GM18861 (cell line): Measurements from ENCODE around the gene RSL24D1.
"Not testable (repeated sequence)": the region's sequence is repeated elsewhere in the genome, so short reads cannot be mapped to it uniquely, and the experiment has no call there.

Experiments
- ATAC-seq: cut with Tn5 transposase; IDR thresholded peaks from one replicate; pipeline ENCODE4 v1.9.1; 2021; ENCODE audit not compliant: unreplicated experiment

RSL24D1 gene

GRCh38 chr15:55218056-55218455, 21.3 kb upstream of the RSL24D1 start:
- no peak for ATAC-seq

GRCh38 chr15:55204464-55204863, 7.7 kb upstream of the RSL24D1 start:
- no peak for ATAC-seq

- no peak for ATAC-seq
Measured at GRCh38 chr15:55202206-55202605, 5.5 kb upstream of the RSL24D1 start.

- no peak for ATAC-seq
Measured at GRCh38 chr15:55198706-55199105, 2.0 kb upstream of the RSL24D1 start.

- no peak for ATAC-seq
Measured at GRCh38 chr15:55197719-55198118, 978 bp upstream of the RSL24D1 start.

- peak; percentile 12 for ATAC-seq
Measured at GRCh38 chr15:55197362-55197705, 593 bp upstream of the RSL24D1 start.

GRCh38 chr15:55195996-55196395, 745 bp downstream of the RSL24D1 start:
- no peak for ATAC-seq

GRCh38 chr15:55194256-55194655, 2.5 kb downstream of the RSL24D1 start:
- no peak for ATAC-seq

- no peak for ATAC-seq
Measured at GRCh38 chr15:55186331-55186730, 10.4 kb downstream of the RSL24D1 start.

- ATAC-seq, result no peak
Measured at GRCh38 chr15:55183679-55184078, 13.1 kb downstream of the RSL24D1 start.

- ATAC-seq, result no peak
Measured at GRCh38 chr15:55179141-55179540, 17.6 kb downstream of the RSL24D1 start.

GRCh38 chr15:55170361-55170760, 26.4 kb downstream of the RSL24D1 start:
- ATAC-seq, result no peak

- ATAC-seq, result peak; percentile 75
Measured at GRCh38 chr15:55168350-55168974, 28.3 kb downstream of the RSL24D1 start.

GRCh38 chr15:55164284-55164683, 32.5 kb downstream of the RSL24D1 start:
- ATAC-seq, result no peak

GRCh38 chr15:55151631-55152030, 45.1 kb downstream of the RSL24D1 start:
- ATAC-seq, result no peak

GRCh38 chr15:55143132-55143531, 53.6 kb downstream of the RSL24D1 start:
- ATAC-seq, result not testable (repeated sequence)

- no peak for ATAC-seq
Measured at GRCh38 chr15:55133972-55134371, 62.8 kb downstream of the RSL24D1 start.

- ATAC-seq, result no peak
Measured at GRCh38 chr15:55132672-55133071, 64.1 kb downstream of the RSL24D1 start.
